Measurements from ENCODE around the gene NPAS3. TPM values are rescaled to one million over a fixed set of nuclear protein-coding genes. Genes with fewer than 3 reads are reported as not detected.

NPAS3 gene
- total RNA-seq, 1 experiment from 2014 or later: not detected

DNA sequence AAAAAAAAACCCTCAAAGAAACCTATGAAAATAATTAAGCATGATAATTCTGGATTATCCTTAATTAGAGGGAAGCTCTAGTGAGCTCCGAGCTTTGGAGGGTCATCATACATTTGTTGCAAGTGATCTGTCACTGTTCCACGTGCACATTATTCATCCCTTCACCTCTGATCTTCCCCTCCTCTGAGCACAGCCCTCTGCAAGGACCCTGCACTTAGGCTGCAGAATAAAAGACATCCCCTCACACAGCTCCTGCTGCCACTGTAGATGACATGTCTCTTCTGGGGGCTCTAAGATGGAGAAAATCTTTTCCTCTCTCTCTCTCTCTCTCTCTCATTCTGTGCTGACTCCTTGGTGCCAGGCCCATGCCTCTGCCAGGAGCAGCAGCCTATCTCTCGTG, 711.8 kb downstream of the NPAS3 start:
- Histone ChIP-seq H2AFZ (ENCODE audit: low read depth, low read length, poor library complexity, severe bottlenecking) (no peak overlapping the region), H3K9me2 (ENCODE audit: insufficient read depth) (no peaks in the 10 kb centered on the region), H3K4me3 (replicated peaks in 1 of 2; ENCODE audit: low read depth in 1 of 2, low read length in 2 of 2) (no peak overlapping the region), H3K9me3 (ENCODE audit: control insufficient read depth in 1 of 2, insufficient read depth in 1 of 2, low read depth in 1 of 2, low read length in 2 of 2) (no peaks in the 10 kb centered on the region), H3K79me2 (ENCODE audit: insufficient read depth, low read length) (no peaks in the 10 kb centered on the region), H3K27ac (ENCODE audit: low read depth, low read length) (no peak overlapping the region), H3K4me2 (ENCODE audit: low read length) (no peak overlapping the region), H4K20me1 (ENCODE audit: insufficient read depth) (no peaks in the 10 kb centered on the region), H3K27me3 (ENCODE audit: insufficient read depth, low read length) (peaks cover 15% of the 10 kb centered on the region; the same call in 1 of the 2 replicates), H3K9ac (ENCODE audit: low read length) (no peak overlapping the region), H3K4me1 (ENCODE audit: control insufficient read depth in 1 of 2, insufficient read depth in 2 of 2, low read length in 2 of 2) (no peaks in the 10 kb centered on the region), H3K36me3 (ENCODE audit: control insufficient read depth in 1 of 2, insufficient read depth in 2 of 2, low read length in 2 of 2) (no peaks in the 10 kb centered on the region)
- no peak for TF ChIP-seq POLR2A (IDR thresholded peaks at IDR 0.05; ENCODE audit: borderline replicate concordance, extremely low read depth, insufficient read depth, insufficient read length)
- no peak for ATAC-seq
- no TSS peak for BruUV-seq (replicated peaks)
- ChIA-PET POLR2A (no interaction called here), RAD21 (ENCODE audit: low non-redundant PET in 1 of 2, low total read pairs in 2 of 2, uncharacterized antibody in 2 of 2, unreplicated experiment in 2 of 2) (no interaction called here), CTCF (no interaction called here)
- intact Hi-C loops (cut with micrococcal nuclease): no loop called here
- DNase-seq (ENCODE audit: low read depth, low spot score): no peak

DNA sequence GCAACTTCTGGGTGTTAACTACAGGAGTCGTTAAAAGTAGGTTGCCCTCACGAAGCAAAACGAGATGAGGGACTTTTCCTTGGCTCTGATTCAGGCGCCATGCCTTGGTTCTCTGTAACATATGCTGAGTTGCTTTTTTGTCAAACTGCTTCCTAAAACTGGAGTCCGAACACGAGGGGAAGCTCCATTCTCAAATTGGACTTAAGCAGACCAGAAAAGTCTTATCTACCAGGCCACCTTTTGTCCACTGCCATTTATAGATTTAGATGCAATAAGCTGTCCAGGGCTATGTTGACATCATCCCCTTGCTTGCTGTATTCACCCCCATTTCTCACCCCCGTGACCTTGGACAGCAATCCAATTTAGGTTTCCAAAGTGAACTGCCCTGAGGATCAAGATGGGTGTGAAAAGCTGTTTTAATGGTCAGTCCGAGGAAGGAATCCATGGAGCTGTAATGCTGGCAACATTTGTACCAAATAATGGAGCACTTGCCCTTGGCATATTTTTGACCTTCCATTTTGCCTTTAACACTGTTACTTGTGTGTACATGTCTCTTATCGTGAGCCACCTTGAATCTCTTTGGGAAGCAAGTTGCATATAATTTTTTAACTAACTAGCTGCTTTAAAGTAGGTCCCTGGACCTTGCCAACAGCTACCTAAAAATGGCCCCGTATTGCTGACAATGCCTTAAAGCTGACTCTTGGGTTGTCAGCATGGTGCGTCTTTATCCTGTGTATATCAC, 714.1 kb downstream of the NPAS3 start:
- Histone ChIP-seq H4K20me1 (ENCODE audit: insufficient read depth) (no peaks in the 10 kb centered on the region), H3K4me1 (ENCODE audit: control insufficient read depth in 1 of 2, insufficient read depth in 2 of 2, low read length in 2 of 2) (no peaks in the 10 kb centered on the region), H3K9me2 (ENCODE audit: insufficient read depth) (no peaks in the 10 kb centered on the region), H3K36me3 (ENCODE audit: control insufficient read depth in 1 of 2, insufficient read depth in 2 of 2, low read length in 2 of 2) (no peaks in the 10 kb centered on the region), H3K27ac (ENCODE audit: low read depth, low read length) (no peak overlapping the region), H3K27me3 (ENCODE audit: insufficient read depth, low read length) (peaks cover 18% of the 10 kb centered on the region; the same call in 1 of the 2 replicates), H3K9ac (ENCODE audit: low read length) (no peak overlapping the region), H3K4me2 (ENCODE audit: low read length) (no peak overlapping the region), H3K79me2 (ENCODE audit: insufficient read depth, low read length) (no peaks in the 10 kb centered on the region), H3K9me3 (ENCODE audit: control insufficient read depth in 1 of 2, insufficient read depth in 1 of 2, low read depth in 1 of 2, low read length in 2 of 2) (no peaks in the 10 kb centered on the region), H2AFZ (ENCODE audit: low read depth, low read length, poor library complexity, severe bottlenecking) (no peak overlapping the region), H3K4me3 (replicated peaks in 1 of 2; ENCODE audit: low read depth in 1 of 2, low read length in 2 of 2) (no peak overlapping the region)
- ChIA-PET CTCF (no interaction called here), POLR2A (no interaction called here), RAD21 (ENCODE audit: low non-redundant PET in 1 of 2, low total read pairs in 2 of 2, uncharacterized antibody in 2 of 2, unreplicated experiment in 2 of 2) (no interaction called here)
- DNase-seq (ENCODE audit: low read depth, low spot score) (no peak), ATAC-seq (no peak)
- intact Hi-C loops (cut with micrococcal nuclease): no loop called here
- BruUV-seq (replicated peaks): no TSS peak
- TF ChIP-seq, protein P1, sequence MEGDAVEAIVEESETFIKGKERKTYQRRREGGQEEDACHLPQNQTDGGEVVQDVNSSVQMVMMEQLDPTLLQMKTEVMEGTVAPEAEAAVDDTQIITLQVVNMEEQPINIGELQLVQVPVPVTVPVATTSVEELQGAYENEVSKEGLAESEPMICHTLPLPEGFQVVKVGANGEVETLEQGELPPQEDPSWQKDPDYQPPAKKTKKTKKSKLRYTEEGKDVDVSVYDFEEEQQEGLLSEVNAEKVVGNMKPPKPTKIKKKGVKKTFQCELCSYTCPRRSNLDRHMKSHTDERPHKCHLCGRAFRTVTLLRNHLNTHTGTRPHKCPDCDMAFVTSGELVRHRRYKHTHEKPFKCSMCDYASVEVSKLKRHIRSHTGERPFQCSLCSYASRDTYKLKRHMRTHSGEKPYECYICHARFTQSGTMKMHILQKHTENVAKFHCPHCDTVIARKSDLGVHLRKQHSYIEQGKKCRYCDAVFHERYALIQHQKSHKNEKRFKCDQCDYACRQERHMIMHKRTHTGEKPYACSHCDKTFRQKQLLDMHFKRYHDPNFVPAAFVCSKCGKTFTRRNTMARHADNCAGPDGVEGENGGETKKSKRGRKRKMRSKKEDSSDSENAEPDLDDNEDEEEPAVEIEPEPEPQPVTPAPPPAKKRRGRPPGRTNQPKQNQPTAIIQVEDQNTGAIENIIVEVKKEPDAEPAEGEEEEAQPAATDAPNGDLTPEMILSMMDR (IDR thresholded peaks at IDR 0.05 in 2 of 3, conservative IDR thresholded peaks at IDR 0.05 in 1 of 3; ENCODE audit: borderline replicate concordance in 1 of 3, insufficient read depth in 1 of 3, low read depth in 2 of 3, low read length in 2 of 3): no peak
- TF ChIP-seq ATF3 (IDR thresholded peaks at IDR 0.05): no peak
- TF ChIP-seq FOSL1 (IDR thresholded peaks at IDR 0.05; ENCODE audit: low read depth): no peak
- TF ChIP-seq POLR2AphosphoS5 (IDR thresholded peaks at IDR 0.05; ENCODE audit: low read depth, low read length): no peak
